ENCODE results near the gene PNLIPRP2.

Gene PNLIPRP2

DNA sequence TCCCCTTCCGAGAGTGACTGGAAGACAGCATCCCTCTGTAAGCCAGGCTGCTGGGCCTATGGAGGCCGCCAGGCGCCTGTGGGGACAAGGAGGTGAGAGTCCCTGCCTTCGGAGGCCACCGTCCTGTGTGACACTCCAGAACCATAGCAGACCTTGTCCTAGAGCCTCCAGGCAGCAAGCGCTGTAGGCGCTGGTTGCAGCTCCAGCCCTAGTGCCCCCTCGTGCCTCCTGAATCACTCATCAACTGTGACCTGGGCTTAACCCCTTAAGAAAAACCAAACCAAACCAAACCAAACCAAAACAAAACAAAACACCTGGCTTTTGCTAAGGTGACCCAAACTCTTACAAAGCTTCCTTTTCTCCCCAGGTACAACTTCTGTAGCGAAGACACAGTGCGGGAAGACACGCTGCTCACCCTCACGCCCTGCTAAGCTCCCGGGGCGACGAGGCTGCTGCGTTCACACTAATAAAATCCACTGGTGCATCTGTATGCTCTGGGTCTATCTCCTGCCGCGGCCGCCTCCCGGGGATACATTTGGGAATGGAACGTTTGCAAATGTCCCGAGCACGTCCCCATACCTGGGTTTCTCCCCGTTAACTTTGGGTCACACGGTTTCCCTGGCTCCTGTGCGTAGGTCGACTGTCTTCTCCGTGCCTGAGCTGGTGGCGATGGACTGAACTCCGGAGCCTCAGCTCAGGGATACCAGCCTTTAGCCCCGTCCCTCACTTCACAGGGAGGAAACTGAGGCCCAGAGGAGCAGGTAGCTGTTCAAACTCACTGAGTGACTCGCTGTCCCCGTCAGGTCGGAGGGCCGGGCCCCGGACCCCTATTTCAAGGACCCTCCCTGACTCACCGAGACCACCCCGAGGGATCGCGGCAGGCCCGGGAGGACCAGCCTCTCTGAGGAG is 11.8 kb upstream of the PNLIPRP2 start:
- no peak for TF ChIP-seq FOXP2 (optimal IDR thresholded peaks at IDR 0.05; ENCODE audit: control extremely low read depth, extremely low read length, insufficient read depth)
- no peak for TF ChIP-seq EZH2 (IDR thresholded peaks at IDR 0.05)
- TF ChIP-seq POLR2AphosphoS5 (IDR thresholded peaks at IDR 0.05; ENCODE audit: borderline replicate concordance, low read depth, low read length), result no peak
- Histone ChIP-seq H3K4me3 (no peak overlapping the region; the same call in 1 of the 2 replicates), H3K9ac (ENCODE audit: insufficient read length) (no peak overlapping the region), H3K36me3 (ENCODE audit: insufficient read depth, low read length) (no peaks in the 10 kb centered on the region), H3K9me3 (ENCODE audit: low read depth, low read length) (no peaks in the 10 kb centered on the region), H3K27ac (no peak overlapping the region)
- DNase-seq (ENCODE audit: low read depth, low spot score), result no peak

DNA sequence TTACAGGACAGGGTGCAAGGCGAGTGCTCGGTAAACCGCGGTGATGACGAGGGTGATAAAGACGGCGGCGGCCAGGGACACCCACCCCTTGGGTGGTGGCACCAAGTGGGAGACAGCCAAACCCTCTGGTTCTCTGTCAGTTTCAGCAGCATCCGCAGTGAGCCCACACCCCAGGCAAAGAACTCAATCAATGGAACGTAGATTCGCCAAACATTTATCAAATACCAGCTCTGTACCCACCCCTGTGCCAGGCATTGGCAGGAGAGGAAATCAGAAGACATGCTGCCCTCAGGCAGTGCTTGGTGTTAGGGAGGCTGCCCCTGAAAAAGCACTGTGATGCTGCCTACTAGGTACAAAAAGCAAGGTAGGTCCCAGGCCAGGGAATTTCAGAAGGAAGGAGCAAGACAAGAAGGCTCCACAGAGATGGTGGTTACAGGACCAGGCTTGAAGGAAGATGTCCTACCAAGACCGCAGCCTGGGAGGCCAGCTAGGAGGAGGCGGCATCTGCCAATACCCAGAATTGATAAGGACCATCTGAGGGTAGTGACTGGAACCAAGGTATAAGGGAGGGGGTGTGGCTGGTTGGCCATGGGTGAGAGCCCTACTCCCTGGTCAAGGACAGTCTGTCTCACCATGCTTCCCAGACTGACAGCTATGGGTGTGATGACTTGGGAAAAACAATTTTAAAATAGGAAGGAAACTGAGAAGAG is 10.2 kb upstream of the PNLIPRP2 start:
- Histone ChIP-seq H3K9me3 (ENCODE audit: low read depth, low read length) (no peaks in the 10 kb centered on the region), H3K27ac (no peak overlapping the region), H3K36me3 (ENCODE audit: insufficient read depth, low read length) (no peaks in the 10 kb centered on the region), H3K4me3 (no peak overlapping the region), H3K9ac (ENCODE audit: insufficient read length) (no peak overlapping the region)
- no peak for DNase-seq (ENCODE audit: low read depth, low spot score)
- TF ChIP-seq EZH2 (IDR thresholded peaks at IDR 0.05) (no peak), FOXP2 (optimal IDR thresholded peaks at IDR 0.05; ENCODE audit: control extremely low read depth, extremely low read length, insufficient read depth) (no peak), POLR2AphosphoS5 (IDR thresholded peaks at IDR 0.05; ENCODE audit: borderline replicate concordance, low read depth, low read length) (no peak)

DNA sequence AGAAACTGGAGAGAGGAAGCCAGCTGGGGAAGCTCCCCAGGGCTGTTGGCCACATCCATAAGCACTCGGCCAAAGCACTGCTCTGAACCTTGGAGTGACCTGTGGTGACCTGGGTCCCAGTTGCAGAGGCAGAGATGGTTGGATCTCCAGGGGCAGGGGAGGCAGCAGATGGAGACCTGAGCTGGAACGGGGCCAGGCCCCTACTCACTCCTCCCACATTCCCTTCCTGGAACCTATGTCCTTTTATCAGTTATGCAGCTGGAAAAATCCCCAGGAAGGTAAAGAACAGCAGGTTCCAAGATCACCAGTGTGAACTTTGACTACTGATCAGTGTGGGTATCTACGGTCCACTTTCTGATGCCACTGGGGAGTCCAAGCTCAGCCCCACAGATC is 9.6 kb upstream of the PNLIPRP2 start:
- Histone ChIP-seq H3K4me3 (no peak overlapping the region), H3K36me3 (ENCODE audit: insufficient read depth, low read length) (no peaks in the 10 kb centered on the region), H3K9ac (ENCODE audit: insufficient read length) (no peak overlapping the region), H3K9me3 (ENCODE audit: low read depth, low read length) (no peaks in the 10 kb centered on the region), H3K27ac (no peak overlapping the region)
- TF ChIP-seq EZH2 (IDR thresholded peaks at IDR 0.05) (no peak), POLR2AphosphoS5 (IDR thresholded peaks at IDR 0.05; ENCODE audit: borderline replicate concordance, low read depth, low read length) (no peak), FOXP2 (optimal IDR thresholded peaks at IDR 0.05; ENCODE audit: control extremely low read depth, extremely low read length, insufficient read depth) (no peak)
- no peak for DNase-seq (ENCODE audit: low read depth, low spot score)

DNA sequence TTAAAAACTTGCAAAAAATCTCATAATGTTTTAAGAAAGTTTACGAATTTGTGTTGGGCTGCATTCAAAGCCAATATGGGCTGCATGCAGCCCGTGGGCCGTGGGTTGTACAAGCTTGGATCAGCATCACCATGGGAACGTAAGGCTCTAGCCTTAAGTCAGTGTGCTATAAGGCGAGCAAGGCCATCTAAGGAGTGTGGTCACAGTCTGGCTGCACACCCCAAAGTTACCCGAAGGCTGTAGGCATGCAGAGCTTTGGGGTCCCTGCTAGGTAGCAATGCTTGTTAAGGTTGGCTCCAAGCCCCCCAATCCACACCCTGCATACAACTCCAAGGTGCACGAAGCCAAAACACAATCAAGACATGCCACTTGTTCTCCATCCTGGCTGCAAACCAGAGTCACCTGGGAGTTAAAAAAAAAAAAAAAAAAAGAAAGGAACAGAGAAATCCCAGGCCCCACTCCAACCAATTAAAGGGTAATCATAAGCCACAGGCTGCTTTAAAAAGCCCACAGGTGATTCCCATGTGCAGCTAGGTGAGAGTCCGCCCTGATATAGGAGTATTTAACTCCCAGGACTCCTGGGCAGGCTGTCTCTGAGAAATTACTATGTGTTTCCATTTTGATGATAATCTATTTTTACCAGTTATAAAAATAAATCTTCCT is 8.5 kb upstream of the PNLIPRP2 start:
- no peak for DNase-seq (ENCODE audit: low read depth, low spot score)
- TF ChIP-seq FOXP2 (optimal IDR thresholded peaks at IDR 0.05; ENCODE audit: control extremely low read depth, extremely low read length, insufficient read depth) (no peak), POLR2AphosphoS5 (IDR thresholded peaks at IDR 0.05; ENCODE audit: borderline replicate concordance, low read depth, low read length) (no peak), EZH2 (IDR thresholded peaks at IDR 0.05) (no peak)
- H3K4me3 ChIP-seq, result no peak overlapping the region
- H3K36me3 ChIP-seq (ENCODE audit: insufficient read depth, low read length), result no peaks in the 10 kb centered on the region
- no peak overlapping the region for H3K9ac ChIP-seq (ENCODE audit: insufficient read length)
- no peak overlapping the region for H3K27ac ChIP-seq
- no peaks in the 10 kb centered on the region for H3K9me3 ChIP-seq (ENCODE audit: low read depth, low read length)

DNA sequence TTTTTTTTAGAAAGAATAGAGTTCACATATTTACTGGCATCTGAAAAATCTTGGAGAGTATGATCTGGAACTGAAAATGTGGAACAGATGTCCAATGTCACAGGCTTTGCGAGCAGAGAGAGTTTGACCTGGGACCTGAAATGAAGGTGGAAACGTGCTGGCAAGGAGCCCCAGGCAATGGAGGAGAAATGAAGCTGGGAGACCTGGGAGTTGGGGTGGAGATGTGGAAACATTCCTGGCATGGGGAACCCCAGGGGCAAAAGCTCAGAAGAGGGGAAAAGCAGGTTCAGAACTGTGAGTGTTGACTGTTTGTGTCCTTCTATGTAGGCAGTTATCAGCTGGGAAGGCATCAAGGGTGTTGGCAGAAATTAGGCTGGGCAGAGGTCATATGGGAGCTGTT is 7.3 kb upstream of the PNLIPRP2 start:
- DNase-seq (ENCODE audit: low read depth, low spot score), result no peak
- Histone ChIP-seq H3K9ac (ENCODE audit: insufficient read length) (no peak overlapping the region), H3K4me3 (no peak overlapping the region), H3K36me3 (ENCODE audit: insufficient read depth, low read length) (no peaks in the 10 kb centered on the region), H3K9me3 (ENCODE audit: low read depth, low read length) (no peaks in the 10 kb centered on the region), H3K27ac (no peak overlapping the region)
- TF ChIP-seq FOXP2 (optimal IDR thresholded peaks at IDR 0.05; ENCODE audit: control extremely low read depth, extremely low read length, insufficient read depth) (no peak), EZH2 (IDR thresholded peaks at IDR 0.05) (no peak), POLR2AphosphoS5 (IDR thresholded peaks at IDR 0.05; ENCODE audit: borderline replicate concordance, low read depth, low read length) (no peak)

DNA sequence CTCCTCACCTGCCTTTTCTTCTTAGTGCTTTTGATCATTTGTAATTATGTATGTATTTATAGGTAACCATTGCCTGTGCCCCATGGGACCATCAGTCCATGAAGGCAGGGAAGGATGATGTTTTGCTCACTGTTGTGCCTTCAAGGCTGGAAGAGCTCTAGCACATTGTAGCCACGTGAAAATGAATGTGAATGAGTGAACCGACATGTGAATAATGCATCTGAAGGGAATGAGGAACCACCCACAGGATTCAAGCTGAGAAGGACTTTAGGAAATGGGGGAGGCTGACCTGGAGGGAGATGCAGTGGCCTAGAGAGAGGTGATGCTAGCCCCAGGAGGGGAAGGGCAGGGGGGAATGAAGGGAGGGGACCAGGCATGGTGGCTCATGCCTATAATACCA is 6.0 kb upstream of the PNLIPRP2 start:
- Histone ChIP-seq H3K27ac (no peak overlapping the region), H3K9me3 (ENCODE audit: low read depth, low read length) (no peaks in the 10 kb centered on the region)
- no peak for TF ChIP-seq EZH2 (IDR thresholded peaks at IDR 0.05)
- TF ChIP-seq POLR2AphosphoS5 (IDR thresholded peaks at IDR 0.05; ENCODE audit: borderline replicate concordance, low read depth, low read length), result no peak
- TF ChIP-seq FOXP2 (optimal IDR thresholded peaks at IDR 0.05; ENCODE audit: control extremely low read depth, extremely low read length, insufficient read depth), result no peak

DNA sequence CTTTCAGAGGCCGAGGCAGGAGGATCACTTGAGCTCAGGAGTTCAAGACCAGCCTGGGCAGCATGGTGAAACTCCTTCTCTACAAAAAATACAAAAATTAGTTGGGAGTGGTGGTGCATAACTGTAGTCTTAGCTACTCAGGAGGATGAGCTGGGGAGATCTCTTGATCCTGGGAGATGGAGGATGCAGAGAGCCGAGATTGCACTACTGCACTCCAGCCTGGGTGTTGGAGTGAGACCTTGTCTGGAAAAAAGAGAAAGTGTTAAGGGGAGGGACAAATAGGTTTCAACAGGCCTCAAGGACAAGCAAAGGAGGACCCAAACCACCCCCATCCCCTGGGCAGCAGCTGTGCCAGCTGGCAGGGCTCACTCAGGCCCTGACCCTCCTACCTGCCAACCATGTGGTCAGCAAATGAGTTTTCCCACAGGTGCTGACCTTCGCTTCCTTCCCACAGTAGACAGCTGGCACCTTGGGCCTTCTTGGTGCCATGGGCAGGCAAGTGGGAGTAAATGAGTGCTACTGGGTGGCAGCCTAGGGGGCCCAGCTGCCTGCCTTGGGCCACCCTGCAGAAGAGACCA is 5.5 kb upstream of the PNLIPRP2 start:
- no peak for DNase-seq (ENCODE audit: low read depth, low spot score)

More for the DNA sequence above, 6.0 kb upstream of the PNLIPRP2 start:
- Histone ChIP-seq H3K9ac (ENCODE audit: insufficient read length) (no peak overlapping the region), H3K36me3 (ENCODE audit: insufficient read depth, low read length) (no peaks in the 10 kb centered on the region), H3K4me3 (no peak overlapping the region)
- DNase-seq (ENCODE audit: low read depth, low spot score), result no peak

More for the DNA sequence above, 5.5 kb upstream of the PNLIPRP2 start:
- H3K4me3 ChIP-seq, result no peak overlapping the region
- H3K9ac ChIP-seq (ENCODE audit: insufficient read length), result no peak overlapping the region
- no peak overlapping the region for H3K27ac ChIP-seq
- no peak for TF ChIP-seq EZH2 (IDR thresholded peaks at IDR 0.05)
- no peak for TF ChIP-seq FOXP2 (optimal IDR thresholded peaks at IDR 0.05; ENCODE audit: control extremely low read depth, extremely low read length, insufficient read depth)
- no peak for TF ChIP-seq POLR2AphosphoS5 (IDR thresholded peaks at IDR 0.05; ENCODE audit: borderline replicate concordance, low read depth, low read length)
- H3K9me3 ChIP-seq (ENCODE audit: low read depth, low read length), result no peaks in the 10 kb centered on the region
- no peaks in the 10 kb centered on the region for H3K36me3 ChIP-seq (ENCODE audit: insufficient read depth, low read length)

Data from SK-N-MC (cell line).